Measurements from ENCODE around the gene AQP12A.

DNA sequence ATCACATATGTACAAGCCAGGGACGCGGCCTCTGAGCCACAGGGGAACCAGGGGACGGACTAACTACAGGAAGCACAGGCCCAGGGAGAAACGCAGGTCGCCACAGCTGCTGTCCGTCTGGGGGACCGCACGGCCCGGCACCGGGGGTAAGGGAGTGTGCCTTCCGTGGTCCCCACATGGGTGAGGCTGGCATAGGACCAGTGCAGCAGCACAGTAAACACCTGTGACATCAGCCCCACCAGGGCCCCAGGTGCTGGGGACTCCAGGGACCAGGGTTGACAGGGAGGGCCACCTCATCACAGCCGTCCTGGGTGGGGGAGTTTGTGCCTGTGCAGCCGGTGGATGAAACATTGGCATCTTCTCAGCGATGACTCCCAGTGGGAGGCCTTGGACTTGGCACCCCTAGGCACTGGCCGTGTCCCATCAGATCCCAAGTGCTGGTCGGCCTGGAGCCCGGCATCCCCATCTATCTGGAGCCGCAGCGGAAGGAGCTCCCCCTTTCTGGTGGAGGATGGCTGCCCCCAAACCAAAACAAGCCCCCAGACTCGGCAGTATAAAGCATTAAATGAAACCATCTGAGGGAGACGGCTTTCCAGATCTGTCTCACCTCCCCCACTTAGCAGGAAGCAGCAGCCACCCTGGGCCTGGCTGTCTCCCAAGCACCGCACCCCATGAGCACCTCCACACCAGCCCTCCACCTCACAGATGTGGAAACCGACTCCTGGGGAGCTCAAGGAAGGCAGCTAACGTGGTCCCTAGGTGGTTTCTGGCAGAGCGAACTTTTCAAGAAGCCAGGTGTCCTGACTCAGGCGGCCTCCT is 22.5 kb downstream of the AQP12A start:
- TF ChIP-seq, protein P1, sequence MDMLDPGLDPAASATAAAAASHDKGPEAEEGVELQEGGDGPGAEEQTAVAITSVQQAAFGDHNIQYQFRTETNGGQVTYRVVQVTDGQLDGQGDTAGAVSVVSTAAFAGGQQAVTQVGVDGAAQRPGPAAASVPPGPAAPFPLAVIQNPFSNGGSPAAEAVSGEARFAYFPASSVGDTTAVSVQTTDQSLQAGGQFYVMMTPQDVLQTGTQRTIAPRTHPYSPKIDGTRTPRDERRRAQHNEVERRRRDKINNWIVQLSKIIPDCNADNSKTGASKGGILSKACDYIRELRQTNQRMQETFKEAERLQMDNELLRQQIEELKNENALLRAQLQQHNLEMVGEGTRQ (IDR thresholded peaks at IDR 0.05; ENCODE audit: borderline replicate concordance, low read depth, low read length) = no peak
- TF ChIP-seq, protein P2, sequence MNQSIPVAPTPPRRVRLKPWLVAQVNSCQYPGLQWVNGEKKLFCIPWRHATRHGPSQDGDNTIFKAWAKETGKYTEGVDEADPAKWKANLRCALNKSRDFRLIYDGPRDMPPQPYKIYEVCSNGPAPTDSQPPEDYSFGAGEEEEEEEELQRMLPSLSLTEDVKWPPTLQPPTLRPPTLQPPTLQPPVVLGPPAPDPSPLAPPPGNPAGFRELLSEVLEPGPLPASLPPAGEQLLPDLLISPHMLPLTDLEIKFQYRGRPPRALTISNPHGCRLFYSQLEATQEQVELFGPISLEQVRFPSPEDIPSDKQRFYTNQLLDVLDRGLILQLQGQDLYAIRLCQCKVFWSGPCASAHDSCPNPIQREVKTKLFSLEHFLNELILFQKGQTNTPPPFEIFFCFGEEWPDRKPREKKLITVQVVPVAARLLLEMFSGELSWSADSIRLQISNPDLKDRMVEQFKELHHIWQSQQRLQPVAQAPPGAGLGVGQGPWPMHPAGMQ (IDR thresholded peaks at IDR 0.05; ENCODE audit: borderline replicate concordance) = no peak
- no peak for TF ChIP-seq POLR2AphosphoS5 (IDR thresholded peaks at IDR 0.05; ENCODE audit: low read length)
- TF ChIP-seq, protein P3, sequence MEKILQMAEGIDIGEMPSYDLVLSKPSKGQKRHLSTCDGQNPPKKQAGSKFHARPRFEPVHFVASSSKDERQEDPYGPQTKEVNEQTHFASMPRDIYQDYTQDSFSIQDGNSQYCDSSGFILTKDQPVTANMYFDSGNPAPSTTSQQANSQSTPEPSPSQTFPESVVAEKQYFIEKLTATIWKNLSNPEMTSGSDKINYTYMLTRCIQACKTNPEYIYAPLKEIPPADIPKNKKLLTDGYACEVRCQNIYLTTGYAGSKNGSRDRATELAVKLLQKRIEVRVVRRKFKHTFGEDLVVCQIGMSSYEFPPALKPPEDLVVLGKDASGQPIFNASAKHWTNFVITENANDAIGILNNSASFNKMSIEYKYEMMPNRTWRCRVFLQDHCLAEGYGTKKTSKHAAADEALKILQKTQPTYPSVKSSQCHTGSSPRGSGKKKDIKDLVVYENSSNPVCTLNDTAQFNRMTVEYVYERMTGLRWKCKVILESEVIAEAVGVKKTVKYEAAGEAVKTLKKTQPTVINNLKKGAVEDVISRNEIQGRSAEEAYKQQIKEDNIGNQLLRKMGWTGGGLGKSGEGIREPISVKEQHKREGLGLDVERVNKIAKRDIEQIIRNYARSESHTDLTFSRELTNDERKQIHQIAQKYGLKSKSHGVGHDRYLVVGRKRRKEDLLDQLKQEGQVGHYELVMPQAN (conservative IDR thresholded peaks at IDR 0.05) = no peak
- TF ChIP-seq, protein P4, sequence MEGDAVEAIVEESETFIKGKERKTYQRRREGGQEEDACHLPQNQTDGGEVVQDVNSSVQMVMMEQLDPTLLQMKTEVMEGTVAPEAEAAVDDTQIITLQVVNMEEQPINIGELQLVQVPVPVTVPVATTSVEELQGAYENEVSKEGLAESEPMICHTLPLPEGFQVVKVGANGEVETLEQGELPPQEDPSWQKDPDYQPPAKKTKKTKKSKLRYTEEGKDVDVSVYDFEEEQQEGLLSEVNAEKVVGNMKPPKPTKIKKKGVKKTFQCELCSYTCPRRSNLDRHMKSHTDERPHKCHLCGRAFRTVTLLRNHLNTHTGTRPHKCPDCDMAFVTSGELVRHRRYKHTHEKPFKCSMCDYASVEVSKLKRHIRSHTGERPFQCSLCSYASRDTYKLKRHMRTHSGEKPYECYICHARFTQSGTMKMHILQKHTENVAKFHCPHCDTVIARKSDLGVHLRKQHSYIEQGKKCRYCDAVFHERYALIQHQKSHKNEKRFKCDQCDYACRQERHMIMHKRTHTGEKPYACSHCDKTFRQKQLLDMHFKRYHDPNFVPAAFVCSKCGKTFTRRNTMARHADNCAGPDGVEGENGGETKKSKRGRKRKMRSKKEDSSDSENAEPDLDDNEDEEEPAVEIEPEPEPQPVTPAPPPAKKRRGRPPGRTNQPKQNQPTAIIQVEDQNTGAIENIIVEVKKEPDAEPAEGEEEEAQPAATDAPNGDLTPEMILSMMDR (IDR thresholded peaks at IDR 0.05 in 2 of 3, conservative IDR thresholded peaks at IDR 0.05 in 1 of 3; ENCODE audit: control insufficient read depth in 2 of 3, extremely low read depth in 1 of 3, insufficient read depth in 1 of 3, low read depth in 3 of 3, low read length in 3 of 3) = no peak
- TF ChIP-seq, protein P5, sequence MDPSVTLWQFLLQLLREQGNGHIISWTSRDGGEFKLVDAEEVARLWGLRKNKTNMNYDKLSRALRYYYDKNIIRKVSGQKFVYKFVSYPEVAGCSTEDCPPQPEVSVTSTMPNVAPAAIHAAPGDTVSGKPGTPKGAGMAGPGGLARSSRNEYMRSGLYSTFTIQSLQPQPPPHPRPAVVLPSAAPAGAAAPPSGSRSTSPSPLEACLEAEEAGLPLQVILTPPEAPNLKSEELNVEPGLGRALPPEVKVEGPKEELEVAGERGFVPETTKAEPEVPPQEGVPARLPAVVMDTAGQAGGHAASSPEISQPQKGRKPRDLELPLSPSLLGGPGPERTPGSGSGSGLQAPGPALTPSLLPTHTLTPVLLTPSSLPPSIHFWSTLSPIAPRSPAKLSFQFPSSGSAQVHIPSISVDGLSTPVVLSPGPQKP (IDR thresholded peaks at IDR 0.05; ENCODE audit: low read depth, low read length) = no peak
- no peak for TF ChIP-seq SP1 (IDR thresholded peaks at IDR 0.05; ENCODE audit: low read depth, low read length)
- no peak for TF ChIP-seq BRCA1 (IDR thresholded peaks at IDR 0.05; ENCODE audit: low read depth, low read length)
- no peak for TF ChIP-seq FOXM1 (IDR thresholded peaks at IDR 0.05; ENCODE audit: low read depth, low read length)
- no peak for TF ChIP-seq YY1 (IDR thresholded peaks at IDR 0.05; ENCODE audit: low read depth, low read length)
- TF ChIP-seq, protein P6, sequence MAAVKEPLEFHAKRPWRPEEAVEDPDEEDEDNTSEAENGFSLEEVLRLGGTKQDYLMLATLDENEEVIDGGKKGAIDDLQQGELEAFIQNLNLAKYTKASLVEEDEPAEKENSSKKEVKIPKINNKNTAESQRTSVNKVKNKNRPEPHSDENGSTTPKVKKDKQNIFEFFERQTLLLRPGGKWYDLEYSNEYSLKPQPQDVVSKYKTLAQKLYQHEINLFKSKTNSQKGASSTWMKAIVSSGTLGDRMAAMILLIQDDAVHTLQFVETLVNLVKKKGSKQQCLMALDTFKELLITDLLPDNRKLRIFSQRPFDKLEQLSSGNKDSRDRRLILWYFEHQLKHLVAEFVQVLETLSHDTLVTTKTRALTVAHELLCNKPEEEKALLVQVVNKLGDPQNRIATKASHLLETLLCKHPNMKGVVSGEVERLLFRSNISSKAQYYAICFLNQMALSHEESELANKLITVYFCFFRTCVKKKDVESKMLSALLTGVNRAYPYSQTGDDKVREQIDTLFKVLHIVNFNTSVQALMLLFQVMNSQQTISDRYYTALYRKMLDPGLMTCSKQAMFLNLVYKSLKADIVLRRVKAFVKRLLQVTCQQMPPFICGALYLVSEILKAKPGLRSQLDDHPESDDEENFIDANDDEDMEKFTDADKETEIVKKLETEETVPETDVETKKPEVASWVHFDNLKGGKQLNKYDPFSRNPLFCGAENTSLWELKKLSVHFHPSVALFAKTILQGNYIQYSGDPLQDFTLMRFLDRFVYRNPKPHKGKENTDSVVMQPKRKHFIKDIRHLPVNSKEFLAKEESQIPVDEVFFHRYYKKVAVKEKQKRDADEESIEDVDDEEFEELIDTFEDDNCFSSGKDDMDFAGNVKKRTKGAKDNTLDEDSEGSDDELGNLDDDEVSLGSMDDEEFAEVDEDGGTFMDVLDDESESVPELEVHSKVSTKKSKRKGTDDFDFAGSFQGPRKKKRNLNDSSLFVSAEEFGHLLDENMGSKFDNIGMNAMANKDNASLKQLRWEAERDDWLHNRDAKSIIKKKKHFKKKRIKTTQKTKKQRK (IDR thresholded peaks at IDR 0.05; ENCODE audit: low read depth, low read length) = no peak
- TF ChIP-seq, protein P7, sequence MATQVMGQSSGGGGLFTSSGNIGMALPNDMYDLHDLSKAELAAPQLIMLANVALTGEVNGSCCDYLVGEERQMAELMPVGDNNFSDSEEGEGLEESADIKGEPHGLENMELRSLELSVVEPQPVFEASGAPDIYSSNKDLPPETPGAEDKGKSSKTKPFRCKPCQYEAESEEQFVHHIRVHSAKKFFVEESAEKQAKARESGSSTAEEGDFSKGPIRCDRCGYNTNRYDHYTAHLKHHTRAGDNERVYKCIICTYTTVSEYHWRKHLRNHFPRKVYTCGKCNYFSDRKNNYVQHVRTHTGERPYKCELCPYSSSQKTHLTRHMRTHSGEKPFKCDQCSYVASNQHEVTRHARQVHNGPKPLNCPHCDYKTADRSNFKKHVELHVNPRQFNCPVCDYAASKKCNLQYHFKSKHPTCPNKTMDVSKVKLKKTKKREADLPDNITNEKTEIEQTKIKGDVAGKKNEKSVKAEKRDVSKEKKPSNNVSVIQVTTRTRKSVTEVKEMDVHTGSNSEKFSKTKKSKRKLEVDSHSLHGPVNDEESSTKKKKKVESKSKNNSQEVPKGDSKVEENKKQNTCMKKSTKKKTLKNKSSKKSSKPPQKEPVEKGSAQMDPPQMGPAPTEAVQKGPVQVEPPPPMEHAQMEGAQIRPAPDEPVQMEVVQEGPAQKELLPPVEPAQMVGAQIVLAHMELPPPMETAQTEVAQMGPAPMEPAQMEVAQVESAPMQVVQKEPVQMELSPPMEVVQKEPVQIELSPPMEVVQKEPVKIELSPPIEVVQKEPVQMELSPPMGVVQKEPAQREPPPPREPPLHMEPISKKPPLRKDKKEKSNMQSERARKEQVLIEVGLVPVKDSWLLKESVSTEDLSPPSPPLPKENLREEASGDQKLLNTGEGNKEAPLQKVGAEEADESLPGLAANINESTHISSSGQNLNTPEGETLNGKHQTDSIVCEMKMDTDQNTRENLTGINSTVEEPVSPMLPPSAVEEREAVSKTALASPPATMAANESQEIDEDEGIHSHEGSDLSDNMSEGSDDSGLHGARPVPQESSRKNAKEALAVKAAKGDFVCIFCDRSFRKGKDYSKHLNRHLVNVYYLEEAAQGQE (IDR thresholded peaks at IDR 0.05; ENCODE audit: low read depth, low read length) = no peak
- TF ChIP-seq SMAD1 (IDR thresholded peaks at IDR 0.05; ENCODE audit: low read depth, partially characterized antibody) = no peak
- TF ChIP-seq, protein P8, sequence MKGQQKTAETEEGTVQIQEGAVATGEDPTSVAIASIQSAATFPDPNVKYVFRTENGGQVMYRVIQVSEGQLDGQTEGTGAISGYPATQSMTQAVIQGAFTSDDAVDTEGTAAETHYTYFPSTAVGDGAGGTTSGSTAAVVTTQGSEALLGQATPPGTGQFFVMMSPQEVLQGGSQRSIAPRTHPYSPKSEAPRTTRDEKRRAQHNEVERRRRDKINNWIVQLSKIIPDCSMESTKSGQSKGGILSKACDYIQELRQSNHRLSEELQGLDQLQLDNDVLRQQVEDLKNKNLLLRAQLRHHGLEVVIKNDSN (IDR thresholded peaks at IDR 0.05; ENCODE audit: borderline replicate concordance, extremely low read length, insufficient read depth, low read depth, low read length) = no peak
